CD4-positive, alpha-beta T cell treated with Interferon gamma for 1 hour (primary cell): ENCODE data around the gene LTK.
A peak's percentile ranks its signal among the peaks of the same experiment; 100 is the strongest.

ENCODE experiments used
- DNase-seq: peaks from one replicate; pipeline ENCODE4 v3.0.0-alpha.2; 2020

Gene LTK

DNA sequence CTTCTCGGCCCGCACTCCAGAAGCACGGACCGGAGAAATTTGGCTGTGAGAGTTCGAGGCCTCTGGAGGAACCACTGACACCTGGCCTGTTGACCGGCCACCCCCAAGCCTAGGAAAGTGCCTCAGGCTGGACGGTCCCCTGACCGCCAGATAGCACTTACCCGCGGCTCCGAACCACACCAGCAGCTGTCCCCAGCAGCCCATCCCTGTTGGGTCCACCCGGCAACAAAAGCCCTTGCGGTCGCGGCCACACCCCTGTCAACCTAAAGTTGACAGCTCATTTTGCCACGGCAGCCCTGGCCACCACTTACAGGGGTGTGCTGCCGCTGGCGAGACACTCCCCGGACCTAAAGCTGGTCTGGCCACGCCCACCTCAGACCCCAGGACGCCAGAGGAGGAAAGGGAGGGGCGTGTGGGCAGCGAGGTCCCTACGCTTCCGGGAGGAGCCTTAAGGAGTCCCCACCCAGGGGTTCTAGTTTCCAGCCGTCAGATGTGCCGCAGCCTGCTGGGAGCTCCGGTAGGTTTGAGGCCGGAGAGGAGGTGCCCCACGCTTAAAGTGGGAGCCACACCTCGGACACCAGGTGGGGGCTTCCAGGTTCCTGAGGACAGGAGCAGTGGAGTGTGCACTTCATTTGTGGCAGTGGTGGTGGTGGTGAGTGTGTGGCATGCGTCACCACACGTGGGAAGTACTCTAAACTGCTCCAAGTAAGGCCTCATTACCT lies at the start of gene LTK:
Gene LTK, minus strand, starts transcription at position 322 of the 722 bp plus-strand sequence. Its CDS starts 118 bp downstream, at position 204.
- DNase-seq = peak; percentile 22

DNA sequence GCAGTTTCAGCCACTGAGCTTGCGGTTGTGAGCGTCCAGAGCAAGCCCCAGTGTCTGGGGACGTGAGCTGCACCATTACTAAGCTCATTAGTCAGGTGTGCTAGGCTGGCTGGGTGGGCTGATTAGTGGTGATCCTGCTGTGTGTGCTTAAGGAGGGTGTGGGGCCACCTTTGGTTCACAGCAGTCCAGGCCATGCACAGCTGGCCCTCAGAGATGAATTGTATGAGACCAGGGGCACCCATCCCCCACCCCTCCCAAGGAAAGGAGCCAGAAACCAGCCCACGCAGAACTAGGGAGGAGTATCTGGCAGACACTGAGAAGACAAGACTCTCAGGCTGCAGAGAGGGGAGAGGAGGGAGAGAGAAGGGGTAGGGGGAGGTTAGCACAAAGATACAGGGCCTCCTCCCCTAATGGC lies 49.2 kb upstream of the LTK start:
- no peak for DNase-seq

GRCh38 chr15:41562244-41562643 lies 48.6 kb upstream of the LTK start:
- no peak for DNase-seq

GRCh38 chr15:41561777-41562145 lies 48.1 kb upstream of the LTK start:
- DNase-seq = no peak

- no peak for DNase-seq
Measured at GRCh38 chr15:41561104-41561776, 47.6 kb upstream of the LTK start.

GRCh38 chr15:41560572-41560874 lies 46.9 kb upstream of the LTK start:
- no peak for DNase-seq

- DNase-seq = no peak
Measured at GRCh38 chr15:41559239-41559782, 45.7 kb upstream of the LTK start.

DNA sequence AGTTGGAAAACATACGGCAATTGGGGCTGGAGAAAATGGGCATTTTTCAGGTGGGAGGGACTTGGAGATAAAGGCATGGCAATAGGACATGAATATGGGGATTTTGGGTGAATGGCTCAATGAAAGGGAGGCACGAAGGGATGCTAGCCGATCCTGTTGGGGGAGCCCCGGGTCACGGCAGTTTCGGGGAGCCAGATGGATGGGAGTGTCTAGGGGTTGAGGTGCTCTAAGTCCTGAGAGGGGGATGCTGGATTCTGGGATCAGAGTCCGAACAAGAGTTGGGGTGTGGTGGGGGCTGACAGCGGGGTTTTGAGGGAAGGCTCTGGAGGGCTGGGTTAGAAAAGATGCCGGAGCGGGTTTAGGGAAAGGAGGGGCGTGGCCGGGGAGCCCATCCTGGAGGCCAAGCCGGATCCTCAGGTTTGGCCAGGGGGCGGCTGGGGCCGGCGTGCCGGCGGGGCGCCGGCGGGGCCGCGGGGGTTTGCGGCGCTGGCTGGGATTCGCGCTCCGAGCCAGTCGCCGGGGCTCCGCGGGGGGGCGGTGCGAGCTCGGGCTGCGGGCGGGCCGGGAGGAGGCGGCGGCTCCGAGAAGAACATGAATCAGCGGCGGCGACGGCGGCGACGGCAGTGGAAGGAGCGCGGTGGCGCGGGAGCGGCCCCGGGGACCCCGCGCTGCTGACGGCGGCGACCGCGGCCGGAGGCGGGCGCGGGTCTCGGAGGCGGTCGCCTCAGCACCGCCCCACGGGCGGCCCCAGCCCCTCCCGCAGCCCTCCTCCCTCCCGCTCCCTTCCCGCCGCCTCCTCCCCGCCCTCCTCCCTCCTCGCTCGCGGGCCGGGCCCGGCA lies 45.0 kb upstream of the LTK start, which contains the start of gene TYRO3:
Gene TYRO3, plus strand, starts transcription at position 813 of the 839 bp plus-strand sequence. CDS start 46 bp downstream, outside the sequence.
- peak; percentile 54 for DNase-seq

DNA sequence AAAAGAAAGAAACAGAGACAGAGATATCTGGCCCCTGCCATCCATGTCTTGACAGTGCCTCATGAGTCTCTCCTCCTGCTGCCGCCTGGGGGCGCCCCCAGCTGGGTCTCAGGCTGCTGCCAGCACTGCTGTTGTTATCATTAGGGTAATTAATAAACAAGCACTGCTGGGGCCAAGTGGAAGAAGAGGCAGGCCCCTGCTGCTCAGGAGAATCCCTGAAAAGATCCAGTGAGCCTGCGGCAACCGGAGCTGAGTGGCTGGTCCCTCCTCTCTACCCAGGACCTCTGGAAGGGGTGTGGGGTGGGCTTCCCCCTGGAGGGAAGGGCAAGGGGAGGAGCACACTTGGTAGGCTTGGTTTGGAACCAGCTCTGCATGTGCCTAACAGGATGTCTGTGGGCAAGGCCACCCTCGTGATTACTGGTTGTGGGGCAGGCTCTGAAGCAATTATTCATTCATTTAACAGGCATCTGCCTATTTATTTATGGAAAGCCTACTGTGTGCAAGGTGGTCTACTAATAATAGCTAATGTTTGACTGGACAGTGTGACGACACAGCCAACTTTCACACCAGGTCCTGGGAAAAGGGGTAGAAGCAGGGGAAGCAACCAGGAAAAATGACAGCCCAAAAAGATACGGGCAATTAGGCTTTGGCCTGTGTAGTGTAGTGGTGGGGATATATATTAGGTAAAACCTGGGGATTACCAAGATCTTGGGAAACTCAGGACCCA lies 44.2 kb upstream of the LTK start:
- peak; percentile 67 for DNase-seq

GRCh38 chr15:41556677-41557076 lies 43.0 kb upstream of the LTK start:
- no peak for DNase-seq

DNA sequence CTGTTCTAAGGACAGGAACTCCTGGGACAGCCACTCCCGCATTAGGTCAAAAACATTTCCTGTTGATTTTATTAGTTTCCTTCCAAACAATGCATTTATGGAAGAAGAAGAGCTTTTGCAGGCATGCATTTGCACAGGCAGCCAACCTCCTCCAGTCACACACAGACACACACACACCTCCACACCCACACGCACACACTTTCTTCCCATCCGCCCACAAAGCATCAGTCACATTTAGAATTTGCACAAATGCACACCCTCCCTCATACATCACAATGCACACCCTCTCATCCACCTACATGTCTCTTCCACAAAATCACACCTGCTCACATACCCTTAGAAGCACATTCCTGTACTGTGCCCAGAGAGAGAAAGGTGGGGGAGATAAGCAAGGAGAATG lies 41.3 kb upstream of the LTK start:
- no peak for DNase-seq

- no peak for DNase-seq
Measured at GRCh38 chr15:41554343-41554742, 40.7 kb upstream of the LTK start.

DNA sequence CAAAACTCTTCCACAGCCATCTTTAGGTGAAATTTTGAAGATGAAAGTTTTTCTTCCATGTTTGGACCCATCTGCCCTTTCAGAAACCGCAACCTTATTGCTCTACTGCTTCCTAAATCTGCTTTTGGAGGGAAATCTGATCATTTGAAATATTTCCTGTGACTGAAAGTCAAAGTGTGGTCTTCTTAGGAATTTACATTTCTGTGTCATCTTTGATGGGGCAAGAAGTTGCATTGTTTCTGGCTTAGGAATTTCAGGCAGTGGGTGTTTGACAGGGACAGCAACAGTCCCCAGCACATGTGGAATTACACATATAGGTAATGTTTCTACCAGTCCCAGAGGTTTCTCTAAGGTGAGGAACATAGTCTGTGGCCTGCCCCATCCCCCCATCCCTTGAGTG lies 40.1 kb upstream of the LTK start:
- DNase-seq = no peak

- DNase-seq = no peak
Measured at GRCh38 chr15:41550066-41550775, 36.6 kb upstream of the LTK start.

DNA sequence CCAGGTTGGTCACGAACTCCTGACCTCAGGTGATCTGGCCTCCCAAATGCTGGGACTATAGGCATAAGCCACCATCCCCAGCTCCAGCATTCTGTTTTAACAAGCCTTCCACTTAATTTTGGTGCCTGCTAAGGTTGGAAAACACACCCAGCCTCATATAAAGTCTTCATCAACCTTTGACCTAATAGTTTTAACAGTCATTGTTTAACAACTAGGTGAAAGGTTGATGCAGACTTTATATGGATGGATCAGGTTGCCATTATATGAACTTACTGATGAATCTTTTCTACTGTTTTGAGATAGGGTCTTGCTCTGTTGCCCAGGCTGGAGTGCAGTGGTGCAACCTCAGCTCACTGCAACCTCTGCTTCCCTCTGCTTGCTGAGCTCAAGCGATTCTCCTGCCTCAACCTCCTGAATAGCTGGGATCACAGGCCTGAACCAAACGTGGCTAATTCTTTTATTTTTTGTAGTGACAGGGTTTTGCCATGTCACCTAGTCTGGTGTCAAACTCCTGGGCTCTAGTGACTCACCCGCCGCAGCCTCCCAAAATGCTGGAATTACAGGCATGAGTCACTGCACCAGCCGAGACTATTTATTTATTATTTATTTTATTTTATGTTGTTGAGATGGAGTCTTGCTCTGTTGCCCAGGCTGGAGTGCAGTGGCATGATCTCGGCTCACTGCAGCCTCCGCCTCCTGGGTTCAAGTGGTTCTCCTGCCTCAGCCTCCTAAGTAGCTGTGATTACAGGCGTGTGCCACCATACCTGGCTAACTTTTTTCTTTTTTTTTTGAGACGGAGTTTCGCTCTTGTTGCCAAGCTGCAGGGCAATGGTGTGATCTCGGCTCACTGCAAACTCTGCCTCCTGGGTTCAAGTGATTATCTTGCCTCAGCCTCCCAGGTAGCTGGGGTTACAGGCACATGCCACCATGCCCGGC lies 33.5 kb upstream of the LTK start:
- DNase-seq = no peak

- no peak for DNase-seq
Measured at GRCh38 chr15:41545218-41545617, 31.6 kb upstream of the LTK start.

GRCh38 chr15:41544650-41545015 lies 31.0 kb upstream of the LTK start:
- peak; percentile 30 for DNase-seq

- DNase-seq = no peak
Measured at GRCh38 chr15:41543521-41543870, 29.9 kb upstream of the LTK start.

- no peak for DNase-seq
Measured at GRCh38 chr15:41536866-41537265, 23.2 kb upstream of the LTK start.

GRCh38 chr15:41535544-41535943 lies 21.9 kb upstream of the LTK start:
- DNase-seq = no peak

DNA sequence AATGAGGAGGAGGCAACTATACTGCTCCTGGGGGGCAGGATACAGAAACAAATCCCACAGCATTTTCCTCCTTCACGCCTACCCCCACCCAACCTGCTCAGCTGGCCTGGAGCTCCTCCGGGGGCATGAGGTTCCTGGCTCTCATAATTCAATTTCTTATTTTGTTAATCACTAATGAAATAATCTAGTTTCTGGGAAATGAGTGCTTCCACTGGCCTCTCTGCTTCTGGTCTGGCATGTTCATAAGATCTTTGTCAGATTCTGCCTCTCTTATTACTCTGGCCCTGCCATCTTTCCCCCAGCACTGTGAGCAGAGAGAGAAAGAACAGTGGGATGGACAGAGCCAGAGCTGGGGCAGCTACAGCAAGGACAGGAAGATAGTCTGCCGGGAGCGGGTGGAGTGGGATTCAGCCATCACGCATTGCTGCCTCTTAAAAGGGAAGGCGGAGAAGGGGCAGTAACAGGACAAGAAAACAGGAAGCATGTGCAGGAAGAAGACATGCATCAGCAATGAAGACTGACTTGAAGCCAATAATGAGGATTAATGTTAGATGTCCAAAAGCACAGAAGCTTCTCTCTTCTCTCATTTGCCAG lies 16.8 kb upstream of the LTK start:
- DNase-seq = no peak
